ENCODE measurements around the gene FBXO8.

- no peak for TF ChIP-seq CTCF (conservative IDR thresholded peaks at IDR 0.05; ENCODE audit: low read depth, low read length)
- TF ChIP-seq EZH2 (IDR thresholded peaks at IDR 0.05; ENCODE audit: borderline replicate concordance, low read depth, low read length, poor library complexity, severe bottlenecking) = no peak
Observed at GRCh38 chr4:174275101-174275500, 8.4 kb downstream of the FBXO8 start.
